Prostate gland (tissue), 2 donors: Measurements from ENCODE around the gene ASCL2. TPM values are rescaled to one million over a fixed set of nuclear protein-coding genes. Genes with fewer than 3 reads are reported as not detected.

ENCODE experiments used
- DNase-seq: peaks from one replicate; pipeline ENCODE4 v3.0.0-alpha.2; 2019; ENCODE audit warnings: low spot score
- H3K27ac ChIP-seq, 2 donors: fragments of 200-600 bp; sonication (generic); 2 replicates each; pipeline ENCODE4 v1.5.1; 2017 to 2019
- H3K27me3 ChIP-seq: fragments of 200-600 bp; sonication (generic); replicated peaks from 2 replicates; pipeline ENCODE4 v1.5.1; 2019; ENCODE audit not compliant: insufficient read depth
- H3K36me3 ChIP-seq, 2 donors: fragments of 200-600 bp; sonication (generic); 1 replicate in 1 of 2; 2 replicates in 1 of 2; pipeline versions ENCODE4 v1.5.1 to v1.8.1; 2017 to 2019
- H3K4me1 ChIP-seq: fragments of 200-600 bp; sonication (generic); replicated peaks from 2 replicates; pipeline ENCODE4 v1.5.1; 2019
- H3K4me3 ChIP-seq, 2 donors: fragments of 200-600 bp; sonication (generic); 2 replicates each; pipeline ENCODE4 v1.5.1; 2017 to 2019
- H3K9me3 ChIP-seq: fragments of 200-600 bp; sonication (generic); 2 replicates; pipeline ENCODE4 v1.5.1; 2017
- CTCF ChIP-seq, 4 experiments: fragments of 200-600 bp in 2 of 4; fragments of 450-650 bp in 2 of 4; sonication (generic) in 2 of 4; IDR thresholded peaks; 1 replicate in 3 of 4; 2 replicates in 1 of 4; pipeline ENCODE4 v1.5.1; 2016 to 2019; ENCODE audit warnings: antibody characterized with exemption in 4 of 4, mild to moderate bottlenecking in 2 of 4, moderate library complexity in 2 of 4
- POLR2A ChIP-seq: fragments of 450-650 bp; IDR thresholded peaks from one replicate; pipeline ENCODE4 v1.6.1; 2016; ENCODE audit warnings: antibody characterized with exemption, mild to moderate bottlenecking
- POLR2AphosphoS5 ChIP-seq: sonication (generic); formaldehyde crosslinking; IDR thresholded peaks from one replicate; pipeline ENCODE4 v1.6.1; 2017; ENCODE audit warnings: antibody characterized with exemption
- WGBS: methylation state at CpG from one replicate; pipeline ENCODE4 v1.1.5; 2018; 5-methylcytosine and 5-hydroxymethylcytosine counted together
- intact Hi-C: fragments of 100-400 bp; cut with DNase I; formaldehyde crosslinking; loops from one replicate; pipeline ENCODE4 v1.14.2; 2022
- total RNA-seq, 2 donors: library from RNA; depleted of rRNA; stranded (reverse); fragments of >200 nt; gene quantifications; one replicate each; pipeline ENCODE4 v1.1.0, GENCODE V29; 2016

Gene ASCL2
- total RNA-seq, 2 donors from 2014 or later, result 3.9 to 7.9 TPM

GRCh38 chr11:2229713-2230297 is 40.6 kb downstream of the ASCL2 start:
- Histone ChIP-seq H3K27ac (no peak overlapping the region), H3K4me3 (no peak overlapping the region), H3K27me3 (no peaks in the 10 kb centered on the region), H3K36me3 (no peaks in the 10 kb centered on the region), H3K4me1 (no peaks in the 10 kb centered on the region), H3K9me3 (no peaks in the 10 kb centered on the region)
- intact Hi-C loops, result no loop called here
- TF ChIP-seq CTCF (IDR thresholded peaks at IDR 0.05) (no peak), POLR2AphosphoS5 (no peak), POLR2A (no peak)
- WGBS, result 90% methylated on average over 2 of the region's 2 CpGs
- no peak for DNase-seq

- no peaks in the 10 kb centered on the region for H3K9me3 ChIP-seq
- H3K27me3 ChIP-seq, result no peaks in the 10 kb centered on the region
- no peaks in the 10 kb centered on the region for H3K4me1 ChIP-seq
- intact Hi-C loops, result no loop called here
- DNase-seq, result no peak
- no peaks in the 10 kb centered on the region for H3K36me3 ChIP-seq
- 100% methylated on average over 1 of the region's 1 CpG for WGBS
- H3K27ac ChIP-seq, result no peak overlapping the region
- H3K4me3 ChIP-seq, result no peak overlapping the region
- no peak for TF ChIP-seq CTCF (IDR thresholded peaks at IDR 0.05)
- no peak for TF ChIP-seq POLR2AphosphoS5
- no peak for TF ChIP-seq POLR2A
Measured at GRCh38 chr11:2224254-2224653, 46.1 kb downstream of the ASCL2 start.

GRCh38 chr11:2223153-2223794 is 47.1 kb downstream of the ASCL2 start:
- DNase-seq, result no peak
- H3K27me3 ChIP-seq, result no peaks in the 10 kb centered on the region
- no peaks in the 10 kb centered on the region for H3K4me1 ChIP-seq
- no peak for TF ChIP-seq POLR2A
- TF ChIP-seq POLR2AphosphoS5, result no peak
- no peak for TF ChIP-seq CTCF (IDR thresholded peaks at IDR 0.05)
- no peak overlapping the region for H3K4me3 ChIP-seq
- H3K36me3 ChIP-seq, result no peaks in the 10 kb centered on the region
- peak overlapping the region; percentile 57 to 61 for H3K27ac ChIP-seq
- 81% methylated on average over 5 of the region's 5 CpGs for WGBS
- intact Hi-C loops, result no loop called here
- no peaks in the 10 kb centered on the region for H3K9me3 ChIP-seq

- DNase-seq, result no peak
- 21% methylated on average over 4 of the region's 4 CpGs for WGBS
Measured at GRCh38 chr11:2222451-2222850, 47.9 kb downstream of the ASCL2 start.

More at GRCh38 chr11:2222451-2222850, 47.9 kb downstream of the ASCL2 start:
- H3K9me3 ChIP-seq, result no peaks in the 10 kb centered on the region
- no peaks in the 10 kb centered on the region for H3K27me3 ChIP-seq
- no peak overlapping the region for H3K4me3 ChIP-seq
- intact Hi-C loops, result no loop called here
- TF ChIP-seq CTCF (IDR thresholded peaks at IDR 0.05) (no peak), POLR2A (no peak), POLR2AphosphoS5 (peak; percentile 81)
- peak overlapping the region; percentile 57 to 61 for H3K27ac ChIP-seq
- H3K36me3 ChIP-seq, result no peaks in the 10 kb centered on the region
- no peaks in the 10 kb centered on the region for H3K4me1 ChIP-seq
